GM18498 (cell line): ENCODE data around the gene FAM72C.
"Not testable (repeated sequence)": the region's sequence is repeated elsewhere in the genome, so short reads cannot be mapped to it uniquely, and the experiment has no call there.

ENCODE experiments used
- ATAC-seq: cut with Tn5 transposase; IDR thresholded peaks from one replicate; pipeline ENCODE4 v1.9.1; 2021; ENCODE audit warnings: mild to moderate bottlenecking, moderate library complexity; ENCODE audit not compliant: unreplicated experiment

Gene FAM72C

GRCh38 chr1:143918552-143918951 is 53.2 kb downstream of the FAM72C start:
- not testable (repeated sequence) for ATAC-seq

GRCh38 chr1:143913705-143914104 is 58.1 kb downstream of the FAM72C start:
- not testable (repeated sequence) for ATAC-seq
